Measurements from ENCODE around the gene PCP2. TPM values are rescaled to one million over a fixed set of nuclear protein-coding genes. Genes with fewer than 3 reads are reported as not detected.

The PCP2 gene
- total and polyA plus RNA-seq, 2 of the 13 experiments (the other 11 are each of a cell fraction or from before 2014, with no cell fraction given), result 0.62 TPM; not detected in 1

DNA sequence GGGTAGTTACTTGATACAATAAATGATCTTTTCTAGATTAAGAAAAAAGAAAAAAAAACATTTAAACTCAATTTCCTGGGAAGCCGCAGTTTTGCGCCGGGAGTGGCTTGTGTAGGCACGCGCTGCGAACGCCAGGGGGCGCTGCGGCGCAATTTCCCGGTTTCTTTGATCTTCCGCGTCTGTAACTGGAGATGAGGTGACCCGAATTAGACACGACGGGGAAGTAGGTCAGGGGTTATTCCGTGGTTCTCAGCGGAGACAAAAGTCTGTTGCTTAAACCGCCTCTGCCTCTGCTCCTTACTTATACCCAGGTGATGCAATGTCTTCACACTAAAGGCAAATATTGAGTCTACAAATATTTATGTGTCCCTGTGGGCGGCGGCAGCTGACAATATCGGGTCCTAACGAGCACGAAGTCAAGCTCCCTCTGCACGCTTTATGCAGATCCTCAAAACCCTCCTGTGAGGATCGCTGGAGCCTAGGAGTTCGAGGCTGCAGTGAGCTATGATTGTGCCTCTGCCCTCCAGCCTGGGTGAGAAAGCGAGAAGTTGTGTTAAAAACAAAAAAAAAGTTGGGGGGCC lies 18.6 kb upstream of the PCP2 start (continued):
- TF ChIP-seq SOX13 (IDR thresholded peaks at IDR 0.05) (peak; percentile 75; the same call in 1 of the 2 replicates), SOX13 (CRISPR knock-in tag; conservative IDR thresholded peaks at IDR 0.05 in 1 of 2, IDR thresholded peaks at IDR 0.05 in 1 of 2) (peak in 1 of 2 experiments; percentile 91; a peak in 2 of 4 replicates), ZNF335 (CRISPR knock-in tag; IDR thresholded peaks at IDR 0.05) (peak; percentile 74; the same call in 1 of the 2 replicates), STAG1 (CRISPR knock-in tag; IDR thresholded peaks at IDR 0.05) (peak; percentile 61; the same call in 1 of the 2 replicates), HNF4A (CRISPR knock-in tag; IDR thresholded peaks at IDR 0.05) (peak; percentile 67), ZNF660 (CRISPR knock-in tag; IDR thresholded peaks at IDR 0.05; ENCODE audit: borderline replicate concordance, low read depth) (no peak), GTF3A (CRISPR knock-in tag; conservative IDR thresholded peaks at IDR 0.05) (no peak), CSRNP1 (CRISPR knock-in tag; IDR thresholded peaks at IDR 0.05) (peak; percentile 34; the same call in 1 of the 2 replicates), GATAD1 (CRISPR knock-in tag; IDR thresholded peaks at IDR 0.05) (peak; percentile 69), ATM (IDR thresholded peaks at IDR 0.05; ENCODE audit: borderline replicate concordance) (no peak), ZBED4 (CRISPR knock-in tag; IDR thresholded peaks at IDR 0.05; ENCODE audit: borderline replicate concordance) (peak; percentile 72), YEATS4 (CRISPR knock-in tag; IDR thresholded peaks at IDR 0.05; ENCODE audit: borderline replicate concordance) (no peak), SMYD3 (CRISPR knock-in tag; IDR thresholded peaks at IDR 0.05) (peak; percentile 64; the same call in 1 of the 2 replicates), MTF1 (CRISPR knock-in tag; IDR thresholded peaks at IDR 0.05) (no peak), FOXK1 (CRISPR knock-in tag; IDR thresholded peaks at IDR 0.05; ENCODE audit: borderline replicate concordance, low read depth) (peak; percentile 96), MYC (CRISPR knock-in tag; IDR thresholded peaks at IDR 0.05; ENCODE audit: borderline replicate concordance) (no peak), MTA1 (CRISPR knock-in tag; IDR thresholded peaks at IDR 0.05; ENCODE audit: borderline replicate concordance) (peak; percentile 78; the same call in 1 of the 2 replicates), ZNF761 (CRISPR knock-in tag; conservative IDR thresholded peaks at IDR 0.05) (no peak; the same call in 1 of the 2 replicates), ZNF558 (CRISPR knock-in tag; IDR thresholded peaks at IDR 0.05; ENCODE audit: borderline replicate concordance) (peak; percentile 42; the same call in 1 of the 2 replicates), ZNF317 (CRISPR knock-in tag; IDR thresholded peaks at IDR 0.05) (no peak), ZNF564 (CRISPR knock-in tag; IDR thresholded peaks at IDR 0.05) (peak; percentile 53; the same call in 1 of the 2 replicates), RCOR2 (CRISPR knock-in tag; IDR thresholded peaks at IDR 0.05) (peak; percentile 65; the same call in 1 of the 2 replicates), PAF1 (CRISPR knock-in tag; IDR thresholded peaks at IDR 0.05) (no peak)
